NT2/D1 (cell line): ENCODE data around the gene LIPG.
"Not testable (repeated sequence)": the region's sequence is repeated elsewhere in the genome, so short reads cannot be mapped to it uniquely, and the experiment has no call there.

Experiments
- DNase-seq: peaks from one replicate; pipeline ENCODE4 v3.0.0-alpha.2; 2011; ENCODE audit warnings: low read depth, low spot score
- H3K27me3 ChIP-seq: 2 replicates; pipeline ENCODE4 v1.6.0; 2011; ENCODE audit warnings: mild to moderate bottlenecking; ENCODE audit not compliant: insufficient read length, insufficient read depth
- H3K36me3 ChIP-seq: 2 replicates; pipeline ENCODE4 v1.6.1; 2011; ENCODE audit warnings: mild to moderate bottlenecking, low read length, mixed read lengths; ENCODE audit not compliant: insufficient read depth, insufficient read length
- H3K4me1 ChIP-seq: 2 replicates; pipeline ENCODE4 v1.5.1; 2011; ENCODE audit not compliant: insufficient read depth, insufficient read length
- H3K4me3 ChIP-seq: 2 replicates; pipeline ENCODE4 v1.5.1; 2011; ENCODE audit warnings: low read depth; ENCODE audit not compliant: insufficient read length
- H3K9ac ChIP-seq: 2 replicates; pipeline ENCODE4 v1.6.0; 2011; ENCODE audit warnings: low read depth; ENCODE audit not compliant: insufficient read length
- H3K9me3 ChIP-seq: 2 replicates; pipeline ENCODE4 v1.5.1; 2011; ENCODE audit warnings: mild to moderate bottlenecking, low read length; ENCODE audit not compliant: insufficient read depth
- SUZ12 ChIP-seq: IDR thresholded peaks from 2 replicates; pipeline ENCODE4 v1.6.1; 2011; ENCODE audit not compliant: insufficient read length, insufficient read depth; ENCODE audit errors: extremely low read depth
- YY1 ChIP-seq: IDR thresholded peaks from 2 replicates; pipeline ENCODE4 v1.6.1; 2011; ENCODE audit not compliant: insufficient read length, insufficient read depth
- ZNF274 ChIP-seq: IDR thresholded peaks from 2 replicates; pipeline ENCODE4 v1.6.1; 2011; ENCODE audit warnings: mild to moderate bottlenecking, low read depth, low read length

Gene LIPG

GRCh38 chr18:49580279-49580678, 18.4 kb downstream of the LIPG start:
- Histone ChIP-seq H3K4me1 (no peaks in the 10 kb centered on the region), H3K27me3 (peaks cover 8% of the 10 kb centered on the region), H3K36me3 (peaks cover 7% of the 10 kb centered on the region), H3K4me3 (no peak overlapping the region), H3K9me3 (no peaks in the 10 kb centered on the region; the same call in 1 of the 2 replicates), H3K9ac (no peak overlapping the region)
- no peak for DNase-seq
- TF ChIP-seq ZNF274 (no peak), SUZ12 (no peak), YY1 (no peak)

- H3K4me1 ChIP-seq, result no peaks in the 10 kb centered on the region
- H3K9me3 ChIP-seq, result no peaks in the 10 kb centered on the region; the same call in 1 of the 2 replicates
- TF ChIP-seq ZNF274 (no peak), YY1 (no peak), SUZ12 (no peak)
- H3K4me3 ChIP-seq, result no peak overlapping the region
- peaks cover 5% of the 10 kb centered on the region for H3K36me3 ChIP-seq
- DNase-seq, result no peak
- no peak overlapping the region for H3K9ac ChIP-seq
- H3K27me3 ChIP-seq, result peaks cover 8% of the 10 kb centered on the region
Measured at GRCh38 chr18:49581371-49581770, 19.5 kb downstream of the LIPG start.

GRCh38 chr18:49582579-49582978, 20.7 kb downstream of the LIPG start:
- DNase-seq, result no peak
- Histone ChIP-seq H3K27me3 (peaks cover 8% of the 10 kb centered on the region), H3K9ac (no peak overlapping the region), H3K4me3 (no peak overlapping the region), H3K36me3 (peaks cover 5% of the 10 kb centered on the region), H3K4me1 (no peaks in the 10 kb centered on the region), H3K9me3 (no peaks in the 10 kb centered on the region; the same call in 1 of the 2 replicates)
- TF ChIP-seq ZNF274 (no peak), YY1 (no peak), SUZ12 (no peak)

- H3K9ac ChIP-seq, result peak overlapping the region; percentile 14
- no peaks in the 10 kb centered on the region for H3K4me1 ChIP-seq
- H3K36me3 ChIP-seq, result peaks cover 13% of the 10 kb centered on the region
- H3K27me3 ChIP-seq, result peaks cover 8% of the 10 kb centered on the region
- DNase-seq, result no peak
- no peaks in the 10 kb centered on the region; the same call in 1 of the 2 replicates for H3K9me3 ChIP-seq
- TF ChIP-seq SUZ12 (no peak), ZNF274 (no peak), YY1 (no peak)
- no peak overlapping the region for H3K4me3 ChIP-seq
Measured at GRCh38 chr18:49584394-49584793, 22.5 kb downstream of the LIPG start.

- not testable (repeated sequence) for H3K9me3 ChIP-seq, H3K9ac ChIP-seq, H3K27me3 ChIP-seq, H3K4me3 ChIP-seq, H3K4me1 ChIP-seq, DNase-seq
- peaks cover 13% of the 10 kb centered on the region for H3K36me3 ChIP-seq
Measured at GRCh38 chr18:49584951-49585350, 23.1 kb downstream of the LIPG start.

- TF ChIP-seq YY1 (no peak), SUZ12 (no peak), ZNF274 (no peak)
- DNase-seq, result peak; percentile 30
- Histone ChIP-seq H3K4me3 (no peak overlapping the region), H3K9me3 (no peaks in the 10 kb centered on the region), H3K36me3 (peaks cover 18% of the 10 kb centered on the region), H3K4me1 (no peaks in the 10 kb centered on the region), H3K9ac (no peak overlapping the region), H3K27me3 (peaks cover 8% of the 10 kb centered on the region)
Measured at GRCh38 chr18:49585781-49586663, 24.2 kb downstream of the LIPG start.

- no peak for TF ChIP-seq YY1
- no peak for TF ChIP-seq SUZ12
- no peak for TF ChIP-seq ZNF274
- H3K9ac ChIP-seq, result no peak overlapping the region
- no peaks in the 10 kb centered on the region for H3K9me3 ChIP-seq
- no peaks in the 10 kb centered on the region for H3K4me1 ChIP-seq
- H3K4me3 ChIP-seq, result no peak overlapping the region
- H3K27me3 ChIP-seq, result peaks cover 8% of the 10 kb centered on the region
- DNase-seq, result no peak
- H3K36me3 ChIP-seq, result peaks cover 16% of the 10 kb centered on the region
Measured at GRCh38 chr18:49588171-49588570, 26.3 kb downstream of the LIPG start.
